GM12891 (cell line): ENCODE results near the gene LRIF1.

Experiments used
- PAX5 ChIP-seq: IDR thresholded peaks from 2 replicates; pipeline ENCODE4 v1.6.1; 2011; ENCODE audit warnings: low read length, moderate library complexity, mild to moderate bottlenecking; ENCODE audit not compliant: insufficient read depth, severe bottlenecking
- POLR2A ChIP-seq: IDR thresholded peaks from 2 replicates; pipeline ENCODE4 v1.6.1; 2011; ENCODE audit warnings: low read depth, low read length, control low read depth
- POLR2AphosphoS5 ChIP-seq: IDR thresholded peaks from 2 replicates; pipeline ENCODE4 v1.6.1; 2011; ENCODE audit warnings: low read depth, low read length, control low read depth
- SPI1 ChIP-seq: IDR thresholded peaks from 2 replicates; pipeline ENCODE4 v1.6.1; 2011; ENCODE audit warnings: low read depth, low read length, control low read depth
- TAF1 ChIP-seq: IDR thresholded peaks from 2 replicates; pipeline ENCODE4 v1.6.1; 2011; ENCODE audit warnings: low read depth, low read length, control low read depth

GRCh38 chr1:110957798-110958197, 5.9 kb downstream of the LRIF1 start:
- TF ChIP-seq POLR2A (no peak), POLR2AphosphoS5 (no peak), TAF1 (no peak), PAX5 (no peak), SPI1 (no peak)
